ENCODE results near the gene ILK. TPM values are rescaled to one million over a fixed set of nuclear protein-coding genes. Genes with fewer than 3 reads are reported as not detected.

Gene ILK
- total RNA-seq, 2 donors from 2014 or later = 125 to 136 TPM

DNA sequence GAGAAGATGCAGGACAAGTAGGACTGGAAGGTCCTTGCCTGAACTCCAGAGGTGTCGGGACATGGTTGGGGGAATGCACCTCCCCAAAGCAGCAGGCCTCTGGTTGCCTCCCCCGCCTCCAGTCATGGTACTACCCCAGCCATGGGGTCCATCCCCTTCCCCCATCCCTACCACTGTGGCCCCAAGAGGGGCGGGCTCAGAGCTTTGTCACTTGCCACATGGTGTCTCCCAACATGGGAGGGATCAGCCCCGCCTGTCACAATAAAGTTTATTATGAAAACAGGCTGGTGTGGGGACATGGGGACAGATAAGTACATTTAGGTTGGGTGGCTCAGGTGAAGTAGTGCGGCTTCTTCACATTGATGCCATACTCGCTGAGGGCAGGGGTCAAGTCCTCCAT lies 7.0 kb downstream of the ILK start:
- H3K36me3 Mint-ChIP-seq (ENCODE audit: low read depth) = peaks cover 54% of the 10 kb centered on the region
- no peaks in the 10 kb centered on the region for H3K27me3 Mint-ChIP-seq (ENCODE audit: insufficient read depth)
- Histone ChIP-seq H3K4me3 (ENCODE audit: low read length) (peak overlapping the region; percentile 90), H3K4me1 (ENCODE audit: control insufficient read depth, insufficient read depth, low read length) (peaks cover 5% of the 10 kb centered on the region), H3K27me3 (ENCODE audit: control insufficient read depth, insufficient read depth, low read length, poor library complexity, severe bottlenecking) (no peaks in the 10 kb centered on the region), H3K9me3 (ENCODE audit: control insufficient read depth, low read length) (no peaks in the 10 kb centered on the region), H3K9ac (ENCODE audit: extremely low read depth, low read length, poor library complexity, severe bottlenecking) (no peak overlapping the region), H3K27ac (ENCODE audit: low read depth, low read length) (no peak overlapping the region), H3K36me3 (ENCODE audit: control insufficient read depth, insufficient read depth, low read length) (peaks cover 55% of the 10 kb centered on the region)
- peak overlapping the region; percentile 88 for H3K27ac Mint-ChIP-seq
- peaks cover 20% of the 10 kb centered on the region for H3K4me1 Mint-ChIP-seq
- H3K9me3 Mint-ChIP-seq = no peaks in the 10 kb centered on the region
- 91 to 97% methylated on average over 4 to 6 of the region's 6 CpGs for WGBS, 2 experiments (ENCODE audit: insufficient coverage in 1 of 2, insufficient read length in 1 of 2)
- TF ChIP-seq, protein P1, sequence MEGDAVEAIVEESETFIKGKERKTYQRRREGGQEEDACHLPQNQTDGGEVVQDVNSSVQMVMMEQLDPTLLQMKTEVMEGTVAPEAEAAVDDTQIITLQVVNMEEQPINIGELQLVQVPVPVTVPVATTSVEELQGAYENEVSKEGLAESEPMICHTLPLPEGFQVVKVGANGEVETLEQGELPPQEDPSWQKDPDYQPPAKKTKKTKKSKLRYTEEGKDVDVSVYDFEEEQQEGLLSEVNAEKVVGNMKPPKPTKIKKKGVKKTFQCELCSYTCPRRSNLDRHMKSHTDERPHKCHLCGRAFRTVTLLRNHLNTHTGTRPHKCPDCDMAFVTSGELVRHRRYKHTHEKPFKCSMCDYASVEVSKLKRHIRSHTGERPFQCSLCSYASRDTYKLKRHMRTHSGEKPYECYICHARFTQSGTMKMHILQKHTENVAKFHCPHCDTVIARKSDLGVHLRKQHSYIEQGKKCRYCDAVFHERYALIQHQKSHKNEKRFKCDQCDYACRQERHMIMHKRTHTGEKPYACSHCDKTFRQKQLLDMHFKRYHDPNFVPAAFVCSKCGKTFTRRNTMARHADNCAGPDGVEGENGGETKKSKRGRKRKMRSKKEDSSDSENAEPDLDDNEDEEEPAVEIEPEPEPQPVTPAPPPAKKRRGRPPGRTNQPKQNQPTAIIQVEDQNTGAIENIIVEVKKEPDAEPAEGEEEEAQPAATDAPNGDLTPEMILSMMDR (conservative IDR thresholded peaks at IDR 0.05) = no peak
- H3K4me3 Mint-ChIP-seq = no peak overlapping the region
- no peak for DNase-seq

DNA sequence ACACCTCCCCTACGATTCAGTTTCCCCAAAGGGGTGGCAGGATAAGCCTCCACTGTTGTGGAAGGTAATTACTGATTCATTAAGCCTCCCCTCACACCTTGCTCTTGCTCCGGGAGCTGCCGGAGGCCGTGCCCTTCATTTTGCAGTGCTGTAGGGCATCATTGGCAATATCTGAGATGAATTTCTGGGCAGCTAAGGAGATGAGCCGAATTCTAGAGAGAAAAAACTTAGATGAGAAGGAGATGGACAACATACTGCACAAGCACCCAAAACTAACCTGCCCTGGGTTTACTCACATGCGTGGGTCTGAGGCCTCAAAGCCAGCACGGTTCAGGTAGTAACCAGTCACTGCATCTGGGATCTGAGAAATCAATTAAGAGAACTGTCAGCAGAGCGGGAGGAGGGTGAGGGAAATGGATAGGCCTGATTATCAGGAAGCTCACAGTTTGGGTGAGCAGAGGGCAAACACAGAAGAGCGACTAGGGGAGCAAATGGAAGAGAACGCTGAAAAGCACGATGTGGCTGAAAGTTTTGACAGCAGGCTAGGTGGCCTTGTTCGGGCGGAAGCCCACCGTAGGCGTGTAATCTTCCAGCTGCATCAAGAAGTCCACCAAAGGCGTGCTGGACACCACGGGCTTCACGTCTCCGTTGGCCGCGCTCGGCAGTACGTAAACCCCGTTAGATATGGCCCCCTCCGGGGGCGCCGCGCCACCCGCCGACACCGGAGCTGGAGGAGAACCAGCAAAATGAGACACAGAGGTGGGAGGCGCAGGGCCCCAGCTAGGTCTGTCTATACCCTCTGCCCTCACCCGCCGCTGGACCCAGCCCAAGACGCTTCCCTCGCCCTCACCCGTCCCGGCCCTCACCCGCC lies 7.8 kb downstream of the ILK start:
- no peaks in the 10 kb centered on the region for H3K27me3 ChIP-seq (ENCODE audit: control insufficient read depth, insufficient read depth, low read length, poor library complexity, severe bottlenecking)
- TF ChIP-seq, protein P1 (conservative IDR thresholded peaks at IDR 0.05) = no peak
- peak overlapping the region; percentile 49 for H3K27ac ChIP-seq (ENCODE audit: low read depth, low read length)
- Mint-ChIP-seq H3K4me1 (peaks cover 16% of the 10 kb centered on the region), H3K27ac (peak overlapping the region; percentile 88), H3K27me3 (ENCODE audit: insufficient read depth) (no peaks in the 10 kb centered on the region), H3K4me3 (no peak overlapping the region), H3K36me3 (ENCODE audit: low read depth) (peaks cover 61% of the 10 kb centered on the region), H3K9me3 (no peaks in the 10 kb centered on the region)
- no peaks in the 10 kb centered on the region for H3K9me3 ChIP-seq (ENCODE audit: control insufficient read depth, low read length)
- peak; percentile 45 for DNase-seq
- WGBS, 2 experiments (ENCODE audit: insufficient coverage in 1 of 2, insufficient read length in 1 of 2) = 19 to 21% methylated on average over 20 to 39 of the region's 39 CpGs
- peaks cover 3% of the 10 kb centered on the region for H3K4me1 ChIP-seq (ENCODE audit: control insufficient read depth, insufficient read depth, low read length)
- H3K36me3 ChIP-seq (ENCODE audit: control insufficient read depth, insufficient read depth, low read length) = peaks cover 61% of the 10 kb centered on the region
- H3K9ac ChIP-seq (ENCODE audit: extremely low read depth, low read length, poor library complexity, severe bottlenecking) = peak overlapping the region; percentile 77
- peak overlapping the region; percentile 90 for H3K4me3 ChIP-seq (ENCODE audit: low read length)

DNA sequence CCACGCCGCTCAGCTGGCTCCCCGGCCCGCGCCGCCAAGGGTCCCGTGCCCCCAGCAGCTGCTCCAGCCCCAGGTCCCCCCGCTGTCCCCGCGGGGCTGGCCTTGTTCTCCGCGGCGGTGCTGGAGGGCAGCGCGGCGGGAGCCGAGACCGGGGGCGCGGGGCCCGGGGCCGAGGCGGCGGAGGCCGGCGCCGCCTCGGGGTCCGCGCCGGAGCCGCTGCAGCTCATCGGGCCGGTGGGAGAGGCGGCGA lies 8.3 kb downstream of the ILK start:
- H3K27me3 ChIP-seq (ENCODE audit: control insufficient read depth, insufficient read depth, low read length, poor library complexity, severe bottlenecking) = no peaks in the 10 kb centered on the region
- H3K27ac ChIP-seq (ENCODE audit: low read depth, low read length) = no peak overlapping the region
- peak overlapping the region; percentile 90 for H3K4me3 ChIP-seq (ENCODE audit: low read length)
- Mint-ChIP-seq H3K36me3 (ENCODE audit: low read depth) (peaks cover 65% of the 10 kb centered on the region), H3K27me3 (ENCODE audit: insufficient read depth) (no peaks in the 10 kb centered on the region), H3K4me3 (no peak overlapping the region), H3K9me3 (no peaks in the 10 kb centered on the region), H3K27ac (peak overlapping the region; percentile 88), H3K4me1 (peaks cover 11% of the 10 kb centered on the region)
- DNase-seq = no peak
- no peaks in the 10 kb centered on the region for H3K9me3 ChIP-seq (ENCODE audit: control insufficient read depth, low read length)
- peak overlapping the region; percentile 88 for H3K9ac ChIP-seq (ENCODE audit: extremely low read depth, low read length, poor library complexity, severe bottlenecking)
- TF ChIP-seq, protein P1 (conservative IDR thresholded peaks at IDR 0.05) = no peak
- H3K36me3 ChIP-seq (ENCODE audit: control insufficient read depth, insufficient read depth, low read length) = peaks cover 61% of the 10 kb centered on the region
- 0% methylated on average over 36 of the region's 36 CpGs; no CpG with 5 or more reads in 1 of the 2 experiments for WGBS, 2 experiments (ENCODE audit: insufficient coverage in 1 of 2, insufficient read length in 1 of 2)
- no peaks in the 10 kb centered on the region for H3K4me1 ChIP-seq (ENCODE audit: control insufficient read depth, insufficient read depth, low read length)

Data from endodermal cell (in vitro differentiated cells).